ENCODE results near the gene CRYBG3.

The CRYBG3 gene

GRCh38 chr3:97928986-97929385, 107.2 kb downstream of the CRYBG3 start:
- Histone ChIP-seq H3K4me1 (no peaks in the 10 kb centered on the region), H3K4me3 (ENCODE audit: low read depth, low read length) (no peak overlapping the region), H3K9me3 (no peaks in the 10 kb centered on the region), H3K36me3 (peaks cover 21% of the 10 kb centered on the region), H3K27me3 (no peaks in the 10 kb centered on the region)
- no peak for TF ChIP-seq CTCF (IDR thresholded peaks at IDR 0.05; ENCODE audit: low read depth, low read length)
- DNase-seq: no peak

- no peak for DNase-seq
- TF ChIP-seq CTCF (IDR thresholded peaks at IDR 0.05; ENCODE audit: low read depth, low read length): no peak
- Histone ChIP-seq H3K9me3 (no peaks in the 10 kb centered on the region), H3K36me3 (peaks cover 19% of the 10 kb centered on the region), H3K27me3 (no peaks in the 10 kb centered on the region), H3K4me3 (ENCODE audit: low read depth, low read length) (no peak overlapping the region), H3K4me1 (no peaks in the 10 kb centered on the region)
Observed at GRCh38 chr3:97930018-97930417, 108.2 kb downstream of the CRYBG3 start.

- Histone ChIP-seq H3K36me3 (peaks cover 26% of the 10 kb centered on the region), H3K4me3 (ENCODE audit: low read depth, low read length) (no peak overlapping the region), H3K9me3 (no peaks in the 10 kb centered on the region), H3K4me1 (no peaks in the 10 kb centered on the region), H3K27me3 (no peaks in the 10 kb centered on the region)
- TF ChIP-seq CTCF (IDR thresholded peaks at IDR 0.05; ENCODE audit: low read depth, low read length): no peak
- no peak for DNase-seq
Observed at GRCh38 chr3:97931218-97931617, 109.4 kb downstream of the CRYBG3 start.

GRCh38 chr3:97932387-97932801, 110.6 kb downstream of the CRYBG3 start:
- Histone ChIP-seq H3K36me3 (peaks cover 35% of the 10 kb centered on the region), H3K27me3 (no peaks in the 10 kb centered on the region), H3K4me3 (ENCODE audit: low read depth, low read length) (no peak overlapping the region), H3K9me3 (no peaks in the 10 kb centered on the region), H3K4me1 (no peaks in the 10 kb centered on the region)
- TF ChIP-seq CTCF (IDR thresholded peaks at IDR 0.05; ENCODE audit: low read depth, low read length): no peak
- no peak for DNase-seq

GRCh38 chr3:97934980-97935695, 113.3 kb downstream of the CRYBG3 start:
- Histone ChIP-seq H3K36me3 (peaks cover 46% of the 10 kb centered on the region), H3K4me1 (no peaks in the 10 kb centered on the region; the same call in 1 of the 2 replicates), H3K27me3 (no peaks in the 10 kb centered on the region), H3K9me3 (no peaks in the 10 kb centered on the region), H3K4me3 (ENCODE audit: low read depth, low read length) (no peak overlapping the region)
- TF ChIP-seq CTCF (IDR thresholded peaks at IDR 0.05; ENCODE audit: low read depth, low read length): no peak
- no peak for DNase-seq

- H3K4me3 ChIP-seq (ENCODE audit: low read depth, low read length): no peak overlapping the region
- no peak for DNase-seq
- H3K4me1 ChIP-seq: no peaks in the 10 kb centered on the region; the same call in 1 of the 2 replicates
- no peak for TF ChIP-seq CTCF (IDR thresholded peaks at IDR 0.05; ENCODE audit: low read depth, low read length)
- no peaks in the 10 kb centered on the region for H3K9me3 ChIP-seq
- peaks cover 42% of the 10 kb centered on the region for H3K36me3 ChIP-seq
- H3K27me3 ChIP-seq: no peaks in the 10 kb centered on the region
Observed at GRCh38 chr3:97935842-97936241, 114.0 kb downstream of the CRYBG3 start.

Data from BE2C (cell line).